OCI-M1 (cell line): ENCODE measurements around the gene TOX2.

ENCODE experiments used
- DNase-seq: peaks from one replicate; lab custom pipeline; 2025; lab: John Stamatoyannopoulos, UW

TOX2 gene

DNA sequence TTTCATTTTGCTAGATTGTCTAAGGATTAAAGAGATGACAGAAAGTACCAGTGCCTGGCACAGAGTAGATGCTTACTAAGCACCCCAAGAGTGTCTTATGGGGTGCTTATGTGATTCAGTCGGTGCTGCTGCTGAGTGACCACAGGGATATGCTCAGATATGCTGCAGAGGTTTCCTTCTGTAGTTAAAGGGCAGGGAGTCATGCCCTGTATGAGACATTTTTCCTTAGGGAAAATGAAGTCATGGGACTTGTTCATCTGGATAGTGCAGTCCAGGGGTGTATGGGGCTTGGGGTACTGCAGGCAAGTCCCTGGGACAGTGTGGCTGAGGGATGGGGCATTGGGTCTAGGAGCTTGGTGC lies 25.1 kb downstream of the TOX2 start:
- no peak for DNase-seq

DNA sequence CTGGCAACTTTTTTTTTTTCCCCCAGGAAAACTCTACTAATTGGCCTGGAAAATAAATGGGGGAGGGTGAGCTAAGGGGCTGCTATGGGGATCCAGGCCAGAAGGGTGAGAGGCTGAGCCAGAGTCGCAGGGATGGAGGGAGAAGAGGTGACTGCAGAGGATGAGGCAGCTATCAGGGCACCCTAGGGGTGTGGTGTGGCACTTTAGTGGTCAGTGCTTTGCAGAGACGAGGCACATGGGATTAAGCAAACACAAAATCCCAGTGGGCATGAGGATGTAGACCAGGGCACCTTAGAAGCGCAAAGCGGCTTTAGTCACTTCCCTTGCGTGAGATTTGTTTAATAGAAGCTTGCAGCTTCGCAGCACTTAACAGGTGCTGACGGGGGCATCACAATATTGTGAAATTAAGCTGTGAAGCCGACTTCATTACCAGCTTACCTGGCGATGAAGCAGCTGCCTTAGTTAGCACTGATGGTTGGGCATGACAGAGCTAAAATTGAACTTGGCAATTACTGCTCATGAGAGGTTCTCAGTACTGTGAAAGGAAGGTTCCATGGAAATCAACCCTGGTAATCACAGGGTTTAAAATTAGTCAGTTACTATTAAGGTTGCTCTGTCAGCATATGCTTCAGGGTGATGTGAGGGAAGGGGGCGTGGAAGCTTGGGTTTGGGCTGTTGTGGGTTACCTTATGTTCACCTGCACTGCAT lies 26.0 kb downstream of the TOX2 start:
- DNase-seq = no peak

DNA sequence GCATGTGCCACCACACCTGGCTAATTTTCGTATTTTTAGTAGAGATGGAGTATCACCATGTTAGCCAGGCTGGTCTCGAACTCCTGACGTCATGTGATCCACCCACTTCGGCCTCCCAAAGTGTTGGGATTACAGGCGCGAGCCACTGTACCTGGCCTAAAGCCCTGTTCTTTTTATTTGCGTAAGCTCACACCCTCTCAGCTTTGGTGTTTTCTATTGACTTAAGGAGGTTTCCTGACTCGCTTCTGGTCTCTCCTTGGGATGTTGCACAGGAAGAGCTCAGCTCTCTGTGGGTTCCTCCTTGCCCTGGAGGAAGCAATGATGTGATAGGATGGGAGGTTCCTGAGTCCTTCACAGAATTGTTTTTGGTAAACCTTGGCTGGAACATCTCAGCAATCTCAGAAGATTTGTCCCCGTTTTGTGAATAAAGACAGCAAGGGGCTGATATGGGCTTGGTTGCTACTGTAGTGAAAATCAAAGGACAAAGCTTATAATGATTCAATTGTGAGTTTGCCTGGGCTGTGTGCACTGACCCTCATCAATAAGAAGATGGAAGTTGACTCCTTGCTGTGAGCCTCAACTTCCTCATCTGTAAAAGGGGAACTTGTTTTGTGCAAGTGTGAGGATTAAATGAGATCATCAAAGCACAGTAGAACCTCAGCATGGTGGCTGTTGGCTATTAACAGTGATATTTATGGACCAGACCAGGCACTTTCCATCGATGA lies 27.0 kb downstream of the TOX2 start:
- DNase-seq = peak; percentile 48

DNA sequence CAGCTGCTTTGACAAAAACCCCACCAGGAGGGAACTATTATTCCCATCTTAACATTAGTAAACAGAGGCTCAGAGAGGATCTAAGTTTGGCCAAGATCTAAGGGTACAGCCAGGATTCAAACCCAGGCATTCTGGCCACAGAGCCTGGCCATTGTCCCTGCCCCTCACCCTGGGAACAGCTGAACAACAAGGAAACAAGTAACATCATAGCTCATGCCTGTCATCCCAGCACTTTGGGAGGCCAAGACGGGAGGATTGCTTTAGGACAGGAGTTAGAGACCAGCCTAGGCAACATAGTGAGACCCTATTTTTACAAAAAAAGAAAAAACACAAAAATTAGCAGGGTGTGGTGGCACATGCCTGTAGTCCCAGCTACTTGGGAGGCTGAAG lies 27.5 kb downstream of the TOX2 start:
- no peak for DNase-seq

DNA sequence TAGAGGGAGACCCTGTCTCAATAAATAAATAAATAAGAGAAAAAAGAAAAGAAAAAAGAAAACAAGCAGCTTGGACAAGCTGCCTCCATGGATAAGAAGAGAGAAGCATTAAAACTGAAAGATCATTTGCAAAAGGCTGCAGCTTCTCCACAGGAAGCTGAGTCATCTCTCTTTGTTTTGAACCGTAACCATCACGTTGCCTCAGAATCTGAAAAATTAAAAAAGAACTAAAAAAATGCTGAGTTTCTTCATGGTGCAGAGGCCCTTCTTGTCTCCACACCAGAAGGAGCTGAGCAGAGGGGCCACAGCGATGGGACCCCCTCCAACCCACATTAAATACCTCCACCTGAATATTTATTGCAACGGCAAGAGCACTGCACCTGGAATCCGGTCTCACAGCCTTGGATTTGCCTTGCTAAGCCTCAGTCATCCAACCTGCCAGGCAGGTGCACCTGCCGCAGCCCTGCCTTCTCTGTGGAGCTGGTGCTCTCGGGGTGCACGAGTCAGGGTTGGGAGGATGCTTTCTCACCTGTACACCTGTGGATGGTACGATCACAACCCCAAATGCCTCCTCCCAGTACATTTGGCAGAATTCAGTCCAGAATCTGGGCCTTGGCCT lies 28.1 kb downstream of the TOX2 start:
- peak; percentile 72 for DNase-seq

DNA sequence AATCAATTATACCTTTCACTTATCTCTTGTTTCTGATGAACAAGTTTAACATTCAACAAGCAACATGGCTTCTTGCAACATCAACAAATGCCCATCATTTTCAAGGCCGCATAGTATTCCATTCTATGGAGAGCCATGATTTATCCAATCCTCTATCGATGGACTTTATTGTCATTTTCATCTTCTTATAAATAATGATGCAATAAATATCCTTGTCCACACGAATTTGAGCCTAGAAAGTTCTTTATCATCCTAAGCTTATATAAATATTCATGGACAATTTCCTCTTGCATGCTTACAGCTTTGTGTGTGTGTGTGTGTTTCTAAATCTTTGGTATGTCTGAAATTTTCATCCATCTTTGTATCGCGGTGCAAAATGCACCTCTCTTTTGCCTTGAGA lies 29.1 kb downstream of the TOX2 start:
- no peak for DNase-seq

DNA sequence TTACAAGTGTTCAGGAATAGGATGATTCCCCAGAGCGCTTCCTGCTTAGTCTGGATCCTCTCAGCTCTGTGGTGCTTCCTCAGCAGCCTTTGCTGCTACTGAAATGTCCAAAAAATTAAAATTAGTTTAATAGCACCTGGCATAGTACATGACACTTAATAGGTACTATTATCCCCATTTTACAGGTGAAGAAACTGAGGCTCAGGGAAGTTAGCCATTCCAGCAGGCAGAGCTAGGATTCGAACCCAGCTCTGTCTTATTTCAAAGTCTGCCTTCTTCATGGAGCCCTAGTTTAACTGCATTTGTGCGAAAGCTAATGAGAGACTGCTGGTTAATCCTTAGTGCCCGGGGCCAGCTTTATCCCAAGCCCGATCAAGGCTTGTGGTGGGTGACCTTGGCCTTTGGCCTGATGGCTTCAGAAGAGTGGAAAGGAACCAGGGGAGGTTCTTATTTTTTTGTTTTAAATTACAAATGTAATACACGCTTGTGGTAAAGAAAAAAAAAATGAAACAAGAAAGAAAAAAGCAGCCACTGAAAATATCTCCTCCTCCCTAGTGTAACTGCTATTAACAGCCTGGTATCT lies 30.1 kb downstream of the TOX2 start:
- DNase-seq = no peak

DNA sequence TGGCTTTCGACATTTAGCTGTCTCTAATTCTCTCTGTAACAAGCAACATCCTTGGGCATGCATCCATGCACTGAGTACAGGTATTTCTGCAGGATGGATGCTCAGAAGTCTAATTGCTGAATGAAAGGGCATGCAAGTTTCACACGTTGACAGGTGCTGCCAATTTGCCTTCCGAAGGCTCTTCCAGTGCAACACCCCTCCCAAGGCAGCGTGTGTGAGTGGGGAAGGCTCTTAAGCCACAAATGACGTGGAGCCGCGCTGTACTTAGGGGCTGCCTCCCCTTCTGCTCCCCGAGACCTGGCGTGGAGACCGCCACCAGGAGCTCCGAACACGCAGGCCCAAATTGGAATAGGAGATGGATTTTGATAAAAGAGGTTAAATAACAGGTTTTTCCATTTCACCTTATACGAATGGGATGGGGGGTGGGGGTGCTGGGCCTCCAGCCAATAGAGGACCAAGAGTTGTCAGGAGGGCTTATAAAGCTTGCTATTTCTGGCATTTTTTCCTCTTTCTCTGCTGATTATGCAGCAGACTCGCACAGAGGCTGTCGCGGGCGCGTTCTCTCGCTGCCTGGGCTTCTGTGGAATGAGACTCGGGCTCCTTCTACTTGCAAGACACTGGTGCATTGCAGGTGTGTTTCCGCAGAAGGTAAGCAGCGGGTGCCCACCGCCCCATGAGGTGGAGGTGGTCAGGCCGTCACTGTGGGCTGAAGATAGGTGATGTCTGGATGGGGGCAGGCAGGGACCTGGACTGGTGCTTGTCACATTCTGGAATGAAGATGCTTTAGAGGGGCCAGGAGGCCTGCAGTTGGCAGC lies 30.9 kb downstream of the TOX2 start:
- DNase-seq = no peak

DNA sequence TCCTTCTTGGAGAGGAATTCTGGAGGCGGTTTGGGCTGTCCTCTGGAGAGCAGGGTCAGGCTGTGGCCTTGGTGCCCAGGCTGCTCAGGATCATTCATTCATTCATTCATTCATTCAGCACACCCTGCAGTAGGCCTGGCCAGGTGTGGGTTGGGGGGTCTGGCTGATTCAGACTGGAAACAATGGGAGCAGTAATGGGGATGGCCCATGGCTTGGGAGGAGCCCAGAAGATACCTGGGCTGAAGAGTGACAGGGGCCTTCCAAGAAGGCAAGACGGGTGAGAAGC lies 31.5 kb downstream of the TOX2 start:
- DNase-seq = no peak

DNA sequence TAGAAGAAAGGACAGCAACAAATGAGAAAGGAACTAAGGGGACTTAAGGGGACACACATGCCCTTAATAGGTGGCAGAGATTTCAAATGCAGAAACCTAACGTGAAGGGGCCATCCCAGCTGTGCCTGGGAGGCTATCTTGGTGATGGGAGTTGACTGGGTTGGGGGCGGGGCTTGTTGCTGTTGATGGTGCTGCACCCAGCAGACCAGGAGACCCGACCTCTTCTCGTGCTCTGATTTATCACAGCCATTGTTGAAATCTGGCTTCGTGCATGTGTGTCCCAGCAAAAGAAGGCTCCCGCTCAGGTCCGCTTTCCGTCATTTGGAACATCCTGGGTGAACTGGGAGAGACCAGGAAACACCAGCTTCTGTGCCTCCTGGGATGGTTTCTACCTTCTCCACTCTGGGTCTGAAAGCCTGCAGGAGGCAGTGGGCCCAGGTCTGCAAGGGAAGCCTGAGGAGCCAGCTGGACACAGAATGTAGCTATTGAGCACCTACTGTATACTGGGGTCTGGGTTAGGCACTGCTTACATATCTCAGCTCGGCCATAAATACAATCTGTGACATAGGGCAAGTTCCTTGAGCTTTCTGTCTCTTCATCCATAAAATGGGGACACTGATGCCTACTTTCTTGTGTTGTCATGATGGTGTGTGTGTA lies 32.1 kb downstream of the TOX2 start:
- no peak for DNase-seq

DNA sequence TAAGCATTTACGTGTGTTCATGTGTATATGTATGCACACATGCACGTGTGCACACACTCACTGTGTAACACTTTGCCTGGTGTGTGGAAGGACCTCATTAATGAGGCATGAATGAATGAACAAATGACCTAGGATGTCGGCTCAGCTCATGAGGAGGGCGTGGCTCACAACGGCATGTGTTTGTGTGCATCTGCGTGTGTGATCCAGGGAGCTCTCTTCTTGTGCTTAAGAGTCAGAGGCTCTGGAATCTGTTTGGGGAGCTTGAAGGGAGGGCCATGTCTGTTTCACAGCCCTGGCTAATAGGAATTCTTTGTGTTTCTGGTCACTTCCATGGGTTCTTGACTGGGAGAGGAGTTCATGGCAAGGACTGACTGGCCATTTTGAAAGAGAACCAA lies 32.7 kb downstream of the TOX2 start:
- no peak for DNase-seq

DNA sequence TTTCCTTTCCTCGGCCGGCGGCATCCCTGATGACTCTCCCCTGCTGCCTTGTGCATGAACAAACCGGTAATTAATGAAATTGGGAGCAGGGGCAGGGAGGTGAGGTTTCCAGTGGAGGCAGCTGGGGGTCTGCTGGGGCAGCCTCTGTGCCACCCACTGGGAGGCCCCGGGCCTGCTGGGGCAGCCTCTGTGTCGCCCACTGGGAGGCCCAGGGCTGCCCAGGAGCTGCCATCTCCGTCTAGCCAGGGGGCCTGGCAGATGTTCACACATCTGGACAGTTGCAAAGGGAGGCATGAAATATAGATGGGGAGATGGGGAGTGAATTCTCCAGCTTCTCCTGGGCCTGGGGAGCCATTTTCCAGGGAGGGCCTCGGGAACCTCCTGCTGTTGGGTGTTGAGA lies 33.8 kb downstream of the TOX2 start:
- DNase-seq = no peak

DNA sequence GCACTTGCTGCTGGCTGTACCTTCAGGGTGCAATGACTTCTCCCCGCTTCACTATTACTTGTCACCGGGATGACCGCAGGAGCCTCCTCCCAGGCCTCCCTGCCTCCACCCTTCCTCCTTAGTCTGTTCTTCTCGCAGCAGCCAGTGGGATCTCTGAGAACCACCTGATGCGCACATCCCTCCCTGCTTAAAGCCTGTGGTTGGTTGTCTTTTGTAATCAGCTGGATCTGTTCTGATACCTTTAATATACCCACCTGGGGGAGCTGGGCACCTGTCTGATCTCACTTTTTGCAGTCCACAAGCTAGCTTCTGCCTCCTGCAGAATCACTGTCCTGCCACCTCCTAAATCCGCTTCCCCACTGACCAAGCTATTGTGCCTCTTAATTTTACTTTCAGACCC lies 34.6 kb downstream of the TOX2 start:
- no peak for DNase-seq

DNA sequence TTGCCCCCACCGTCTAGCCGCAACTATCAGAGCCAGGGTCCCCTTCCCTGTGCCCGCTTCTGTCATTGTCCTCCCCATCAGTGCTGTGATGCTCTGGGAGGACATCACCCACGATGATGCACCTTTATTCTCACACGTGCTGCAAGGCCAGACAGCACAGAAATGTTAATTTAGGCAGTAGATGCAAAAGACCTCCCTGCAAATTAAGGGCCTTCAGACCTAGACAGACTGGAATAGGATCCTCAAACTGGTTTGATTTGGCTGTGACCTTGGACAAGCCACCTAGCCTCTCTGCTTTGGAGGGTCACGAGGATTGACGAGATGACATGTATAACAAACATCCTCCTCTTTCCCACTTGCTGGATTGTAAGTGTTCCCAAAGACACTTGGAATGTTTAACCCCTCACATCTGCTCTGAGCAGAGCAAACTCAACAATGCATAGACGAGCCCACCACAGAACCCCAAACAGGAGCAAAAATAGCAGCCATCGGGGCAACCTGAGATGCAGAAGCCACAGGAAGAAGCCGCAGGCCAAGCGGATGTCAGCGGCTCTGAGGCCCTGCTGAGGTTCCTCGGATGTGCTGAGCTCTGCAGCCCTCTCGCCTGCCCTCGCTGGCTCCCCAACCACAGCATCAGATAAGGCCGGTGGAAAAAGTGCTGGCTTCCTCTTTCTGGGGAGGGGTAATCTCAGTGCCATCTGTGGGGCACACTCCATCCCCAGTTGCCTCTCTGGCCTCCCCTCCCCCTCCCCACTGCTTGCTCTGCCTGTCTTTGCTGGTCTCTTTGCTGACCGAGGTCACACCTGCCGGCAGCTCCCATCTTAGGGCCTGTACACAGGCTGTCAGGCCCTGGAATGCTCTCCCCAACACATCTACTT lies 35.3 kb downstream of the TOX2 start:
- DNase-seq = peak; percentile 94

DNA sequence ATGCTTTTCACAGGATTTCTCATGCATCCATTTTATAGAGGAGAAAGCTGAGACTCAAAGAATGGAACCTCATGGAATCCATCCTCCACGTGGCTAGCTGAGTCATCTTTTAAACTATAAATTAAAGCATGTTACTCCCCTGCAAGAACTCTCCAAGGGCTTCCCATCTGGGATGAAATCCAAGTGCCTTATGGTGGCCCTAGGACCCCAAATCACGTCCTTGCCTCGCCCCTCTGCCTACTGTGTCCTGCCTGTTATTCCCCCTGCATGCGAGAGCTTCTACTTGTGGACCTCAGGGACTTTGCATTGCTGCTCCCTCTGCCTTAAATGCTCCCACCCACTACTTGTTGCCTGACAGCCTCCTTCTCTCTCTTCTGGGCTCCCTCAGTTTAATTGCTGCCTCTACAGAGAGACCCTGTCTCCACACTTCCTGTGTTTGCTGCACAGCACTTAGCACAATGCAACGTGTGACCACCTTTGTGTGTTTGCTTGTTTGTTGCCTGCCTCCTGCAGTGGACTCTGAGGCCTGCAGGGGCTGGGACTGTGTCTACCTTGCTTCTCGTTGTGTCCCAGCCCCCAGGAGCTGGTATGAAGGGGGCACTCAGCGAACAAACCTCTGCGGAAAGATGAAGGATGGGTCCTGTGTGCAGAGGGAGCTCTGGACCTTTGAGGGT lies 39.4 kb downstream of the TOX2 start:
- DNase-seq = no peak

DNA sequence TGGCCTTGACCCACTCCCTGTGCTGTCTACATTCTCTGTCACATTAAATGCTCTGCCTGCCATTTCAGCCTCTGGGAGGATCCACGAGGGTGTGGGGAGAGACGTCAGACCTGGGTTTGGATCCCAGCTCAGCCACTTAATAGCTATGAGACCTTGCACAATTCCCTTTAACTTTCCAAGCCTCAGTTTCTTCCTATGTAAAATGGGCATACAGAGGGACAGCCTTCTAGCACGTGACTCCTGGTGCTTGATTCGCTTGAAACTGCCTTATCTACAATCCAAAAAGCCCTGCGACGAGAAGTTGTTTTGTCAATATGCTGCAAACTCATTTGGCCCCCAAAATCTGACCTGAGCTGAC lies 40.0 kb downstream of the TOX2 start:
- no peak for DNase-seq

DNA sequence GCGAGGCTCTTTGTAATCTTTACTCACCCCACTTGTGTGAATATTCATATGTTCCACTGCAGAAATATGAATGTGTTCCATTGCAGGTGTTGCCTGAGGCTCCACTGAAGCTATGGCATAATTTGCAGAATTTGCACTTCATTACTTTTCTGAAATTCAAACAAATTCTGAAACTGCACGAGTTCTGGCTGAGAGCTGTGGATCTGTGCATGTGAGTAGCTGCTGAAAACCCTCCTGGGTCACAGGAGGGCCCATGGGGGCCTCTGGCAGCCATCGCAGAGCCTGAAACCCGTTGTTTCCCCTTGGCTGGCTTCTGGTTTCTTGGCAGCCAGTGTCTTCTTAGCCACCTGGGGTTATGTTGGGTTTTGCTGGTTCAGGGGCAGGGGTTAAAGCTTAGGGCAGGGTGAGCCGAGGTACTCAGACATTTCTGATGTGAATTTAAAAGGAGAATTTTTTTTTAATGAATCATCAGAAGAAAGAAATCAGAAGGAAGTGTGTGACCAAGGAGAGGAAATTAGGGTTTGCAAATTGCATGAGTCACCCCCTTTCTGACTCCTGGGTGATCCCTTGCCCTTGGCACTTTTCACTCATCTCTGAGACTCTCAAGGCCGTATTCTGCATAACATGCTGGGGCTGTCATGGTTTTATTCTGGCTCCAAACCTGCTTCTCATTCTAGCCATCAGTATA lies 40.6 kb downstream of the TOX2 start:
- DNase-seq = no peak

DNA sequence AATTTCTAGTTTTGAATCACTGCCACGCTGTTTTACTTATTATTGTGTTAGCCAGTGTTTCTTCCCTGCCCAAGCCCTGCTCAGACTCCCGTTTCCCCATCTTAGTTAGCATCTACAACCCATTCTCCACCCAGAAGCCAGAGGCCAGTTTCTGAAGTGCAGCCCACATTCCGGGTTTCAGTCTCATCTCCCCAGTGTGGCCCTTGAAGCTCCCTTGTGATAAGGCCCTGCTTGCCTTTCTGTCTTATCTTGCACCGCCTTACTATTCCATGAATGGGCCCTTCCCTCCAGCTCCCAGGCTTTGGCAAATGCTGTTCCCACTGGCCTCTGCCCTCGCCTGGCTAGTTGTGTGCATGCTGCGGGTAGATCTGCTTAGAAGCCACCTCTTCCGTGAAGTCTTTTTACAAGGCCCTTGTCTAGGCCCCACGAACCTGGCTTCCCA lies 41.1 kb downstream of the TOX2 start:
- peak; percentile 35 for DNase-seq

DNA sequence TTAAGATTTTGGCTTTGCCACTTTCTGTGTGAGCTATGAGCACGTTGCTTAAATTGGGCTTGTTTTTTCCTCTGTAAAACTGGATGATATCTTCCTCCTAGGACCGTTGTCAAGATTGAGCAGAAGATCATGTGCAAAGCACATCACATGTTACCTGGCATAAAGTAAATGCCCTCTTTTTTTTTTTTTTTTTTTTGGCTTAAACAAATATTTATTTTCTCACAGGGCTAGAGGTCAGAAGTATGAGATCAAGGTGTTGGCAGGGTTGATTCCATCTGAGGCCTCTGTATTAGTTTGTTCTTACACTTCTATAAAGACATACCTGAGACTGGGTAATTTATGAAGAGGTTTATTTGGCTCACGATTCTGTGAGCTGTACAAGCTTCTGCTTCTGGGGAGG lies 42.7 kb downstream of the TOX2 start:
- no peak for DNase-seq

DNA sequence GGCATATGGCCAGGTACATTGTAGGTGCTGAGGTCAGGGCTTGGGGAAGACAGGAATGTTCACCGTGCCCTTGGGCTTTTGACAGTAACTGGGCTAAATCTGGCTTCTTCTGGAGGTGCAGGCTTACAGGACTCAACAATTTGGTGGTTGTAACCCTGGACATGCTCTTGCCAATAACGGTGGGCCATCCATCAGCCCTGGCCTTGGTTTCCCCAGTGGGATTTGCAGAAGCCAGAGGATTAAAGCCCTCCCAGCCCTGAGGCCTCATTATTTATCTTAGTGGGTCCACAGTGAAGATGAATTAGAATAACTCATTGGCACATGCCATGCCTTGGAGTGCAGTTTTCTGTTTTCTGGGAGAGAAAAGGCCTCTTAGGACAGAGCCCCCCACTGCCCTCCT lies 44.0 kb downstream of the TOX2 start:
- DNase-seq = no peak
